Adrenal gland (tissue), 5 donors: ENCODE results near the gene SDK2.

Experiments
- CTCF ChIP-seq, 6 experiments: fragments of 450-650 bp in 4 of 6; fragments of 200-600 bp in 2 of 6; sonication (generic) in 1 of 6; IDR thresholded peaks; 1 replicate in 5 of 6; 2 replicates in 1 of 6; pipeline versions ENCODE4 v1.5.1 to v1.8.0; 2016 to 2021; ENCODE audit warnings: antibody characterized with exemption in 6 of 6, mild to moderate bottlenecking in 2 of 6, moderate library complexity in 1 of 6
- POLR2A ChIP-seq, 2 donors: fragments of 450-650 bp; IDR thresholded peaks; one replicate each; pipeline ENCODE4 v1.6.1; 2017; ENCODE audit warnings: antibody characterized with exemption in 2 of 2, mild to moderate bottlenecking in 2 of 2, moderate library complexity in 1 of 2
- donor health status: DM: no; HTN: no; CAD: no.

GRCh38 chr17:73470316-73470826 lies 173.9 kb downstream of the SDK2 start:
- no peak for TF ChIP-seq CTCF (IDR thresholded peaks at IDR 0.05)
- no peak for TF ChIP-seq POLR2A (IDR thresholded peaks at IDR 0.05)
